Stimulated activated effector memory CD8-positive, alpha-beta T cell treated with anti-CD3 and anti-CD28 coated beads, Interleukin-12 subunit alpha, Interleukin-12 subunit beta, amount 100 ng/mL, for 72 hours (primary cell): ENCODE data around the gene SLC17A5.
"Not testable (repeated sequence)": the region's sequence is repeated elsewhere in the genome, so short reads cannot be mapped to it uniquely, and the experiment has no call there.

Experiments used
- ATAC-seq: fragments of 150-1000 bp; cut with Tn5 transposase; 2 replicates; pipeline ENCODE4 v1.10.0; 2021
- DNase-seq, 2 donors: peaks; one replicate each; pipeline ENCODE4 v3.0.0; 2021 to 2022; ENCODE audit warnings: low spot score in 2 of 2
- H3K27ac Mint-ChIP-seq: one replicate; pipeline ENCODE4 v1.8.0; 2022; ENCODE audit warnings: mild to moderate bottlenecking, mixed read lengths
- H3K36me3 Mint-ChIP-seq: one replicate; pipeline ENCODE4 v1.8.0; 2022; ENCODE audit warnings: mild to moderate bottlenecking, mixed read lengths
- H3K4me1 Mint-ChIP-seq: one replicate; pipeline ENCODE4 v1.8.0; 2022; ENCODE audit warnings: mixed read lengths
- H3K4me3 Mint-ChIP-seq: one replicate; pipeline ENCODE4 v1.8.0; 2022; ENCODE audit warnings: mild to moderate bottlenecking, mixed read lengths
- H3K9me3 Mint-ChIP-seq: one replicate; pipeline ENCODE4 v1.8.0; 2022; ENCODE audit warnings: mixed read lengths

SLC17A5 gene

GRCh38 chr6:73653571-73654424, at the start of gene SLC17A5:
TSS of gene SLC17A5 (minus strand) at chr6:73653992. CDS start at chr6:73653886, 106 bp downstream.
- Mint-ChIP-seq H3K27ac (peak within 1 kb of the TSS; percentile 98), H3K9me3 (no peaks in the 10 kb centered on the region), H3K36me3 (peaks cover 36% of the 10 kb centered on the region), H3K4me3 (peak within 1 kb of the TSS; percentile 96), H3K4me1 (peaks cover 30% of the 10 kb centered on the region)
- DNase-seq (peak; percentile 73 to 92), ATAC-seq (peak; percentile 93)

- no peak for DNase-seq
- H3K36me3 Mint-ChIP-seq, result peaks cover 28% of the 10 kb centered on the region
- H3K4me1 Mint-ChIP-seq, result no peaks in the 10 kb centered on the region
- no peak overlapping the region for H3K27ac Mint-ChIP-seq
- H3K9me3 Mint-ChIP-seq, result no peaks in the 10 kb centered on the region
- no peak for ATAC-seq
- H3K4me3 Mint-ChIP-seq, result no peak overlapping the region
These were observed 49.7 kb upstream of the SLC17A5 start for GRCh38 chr6:73703466-73703865.

- H3K36me3 Mint-ChIP-seq, result peaks cover 35% of the 10 kb centered on the region
- peaks cover 4% of the 10 kb centered on the region for H3K4me1 Mint-ChIP-seq
- no peak overlapping the region for H3K27ac Mint-ChIP-seq
- no peaks in the 10 kb centered on the region for H3K9me3 Mint-ChIP-seq
- no peak overlapping the region for H3K4me3 Mint-ChIP-seq
- DNase-seq, result no peak
- ATAC-seq, result no peak
These were observed 48.7 kb upstream of the SLC17A5 start for GRCh38 chr6:73702444-73702843.

GRCh38 chr6:73699676-73700459, 46.1 kb upstream of the SLC17A5 start:
- H3K27ac Mint-ChIP-seq, result no peak overlapping the region
- H3K4me3 Mint-ChIP-seq, result no peak overlapping the region
- H3K36me3 Mint-ChIP-seq, result peaks cover 45% of the 10 kb centered on the region
- H3K4me1 Mint-ChIP-seq, result peaks cover 26% of the 10 kb centered on the region
- no peaks in the 10 kb centered on the region for H3K9me3 Mint-ChIP-seq
- no peak for ATAC-seq
- DNase-seq, result no peak

GRCh38 chr6:73696966-73697655, 43.3 kb upstream of the SLC17A5 start:
- DNase-seq, result no peak
- Mint-ChIP-seq H3K4me1 (peaks cover 30% of the 10 kb centered on the region), H3K27ac (peak overlapping the region; percentile 96), H3K4me3 (peak overlapping the region; percentile 75), H3K9me3 (no peaks in the 10 kb centered on the region), H3K36me3 (peaks cover 33% of the 10 kb centered on the region)
- ATAC-seq, result no peak

GRCh38 chr6:73695619-73696421, 42.0 kb upstream of the SLC17A5 start, which contains the start of gene CD109:
TSS of gene CD109 (plus strand) at chr6:73696203. CDS start at chr6:73696216, 13 bp downstream.
- peak; percentile 26 to 73 for DNase-seq
- ATAC-seq, result peak; percentile 93
- Mint-ChIP-seq H3K9me3 (no peaks in the 10 kb centered on the region), H3K27ac (peak within 1 kb of the TSS; percentile 96), H3K36me3 (peaks cover 24% of the 10 kb centered on the region), H3K4me3 (peak within 1 kb of the TSS; percentile 75), H3K4me1 (peaks cover 36% of the 10 kb centered on the region)

GRCh38 chr6:73694711-73695411, 41.1 kb upstream of the SLC17A5 start:
- Mint-ChIP-seq H3K36me3 (peaks cover 17% of the 10 kb centered on the region), H3K27ac (peak overlapping the region; percentile 96), H3K4me3 (peak overlapping the region; percentile 75), H3K9me3 (no peaks in the 10 kb centered on the region), H3K4me1 (peaks cover 36% of the 10 kb centered on the region)
- ATAC-seq, result peak; percentile 6
- no peak for DNase-seq

- H3K9me3 Mint-ChIP-seq, result no peaks in the 10 kb centered on the region
- peaks cover 7% of the 10 kb centered on the region for H3K36me3 Mint-ChIP-seq
- H3K4me1 Mint-ChIP-seq, result peaks cover 23% of the 10 kb centered on the region
- H3K4me3 Mint-ChIP-seq, result no peak overlapping the region
- H3K27ac Mint-ChIP-seq, result no peak overlapping the region
- ATAC-seq (peak; percentile 58), DNase-seq (no peak)
These were observed 37.7 kb upstream of the SLC17A5 start for GRCh38 chr6:73691512-73691911.

- Mint-ChIP-seq H3K4me1 (peaks cover 12% of the 10 kb centered on the region), H3K9me3 (no peaks in the 10 kb centered on the region), H3K4me3 (no peak overlapping the region), H3K27ac (no peak overlapping the region), H3K36me3 (no peaks in the 10 kb centered on the region)
- ATAC-seq (no peak), DNase-seq (no peak)
These were observed 36.3 kb upstream of the SLC17A5 start for GRCh38 chr6:73690056-73690455.

- Mint-ChIP-seq H3K9me3 (peaks cover 3% of the 10 kb centered on the region), H3K4me3 (no peak overlapping the region), H3K4me1 (peaks cover 6% of the 10 kb centered on the region), H3K27ac (no peak overlapping the region), H3K36me3 (no peaks in the 10 kb centered on the region)
- ATAC-seq, result no peak
- no peak for DNase-seq
These were observed 34.6 kb upstream of the SLC17A5 start for GRCh38 chr6:73688351-73688750.

- not testable (repeated sequence) for H3K36me3 Mint-ChIP-seq, H3K4me3 Mint-ChIP-seq, ATAC-seq, DNase-seq, H3K9me3 Mint-ChIP-seq, H3K27ac Mint-ChIP-seq, H3K4me1 Mint-ChIP-seq
These were observed 29.8 kb upstream of the SLC17A5 start for GRCh38 chr6:73683574-73683973.

GRCh38 chr6:73680289-73680918, 26.6 kb upstream of the SLC17A5 start:
- Mint-ChIP-seq H3K4me1 (peaks cover 3% of the 10 kb centered on the region), H3K36me3 (no peaks in the 10 kb centered on the region), H3K9me3 (peaks cover 3% of the 10 kb centered on the region), H3K4me3 (no peak overlapping the region), H3K27ac (no peak overlapping the region)
- no peak for ATAC-seq
- no peak for DNase-seq

GRCh38 chr6:73679846-73680245, 26.1 kb upstream of the SLC17A5 start:
- DNase-seq, H3K36me3 Mint-ChIP-seq, ATAC-seq, H3K9me3 Mint-ChIP-seq, H3K4me1 Mint-ChIP-seq, H3K4me3 Mint-ChIP-seq, H3K27ac Mint-ChIP-seq: not testable (repeated sequence)

- Mint-ChIP-seq H3K9me3 (peaks cover 3% of the 10 kb centered on the region), H3K4me1 (peaks cover 5% of the 10 kb centered on the region), H3K4me3 (no peak overlapping the region), H3K27ac (no peak overlapping the region), H3K36me3 (no peaks in the 10 kb centered on the region)
- no peak for DNase-seq
- ATAC-seq, result no peak
These were observed 25.2 kb upstream of the SLC17A5 start for GRCh38 chr6:73679009-73679408.
